ACHN (cell line): ENCODE data around the gene ALPP.
A peak's percentile ranks its signal among the peaks of the same experiment; 100 is the strongest.
"Not testable (repeated sequence)": the region's sequence is repeated elsewhere in the genome, so short reads cannot be mapped to it uniquely, and the experiment has no call there.

Experiments
- DNase-seq: peaks from one replicate; pipeline ENCODE4 v3.0.0-alpha.2; 2015
- in situ Hi-C: cut with HindIII; loops from 2 replicates; pipeline ENCODE4 v1.10.0; 2017; ENCODE audit warnings: low sequenced_read_pairs, low pct_ligation_motif_present, low pct_unique_long_range_greater_than_20kb

The ALPP gene

DNA sequence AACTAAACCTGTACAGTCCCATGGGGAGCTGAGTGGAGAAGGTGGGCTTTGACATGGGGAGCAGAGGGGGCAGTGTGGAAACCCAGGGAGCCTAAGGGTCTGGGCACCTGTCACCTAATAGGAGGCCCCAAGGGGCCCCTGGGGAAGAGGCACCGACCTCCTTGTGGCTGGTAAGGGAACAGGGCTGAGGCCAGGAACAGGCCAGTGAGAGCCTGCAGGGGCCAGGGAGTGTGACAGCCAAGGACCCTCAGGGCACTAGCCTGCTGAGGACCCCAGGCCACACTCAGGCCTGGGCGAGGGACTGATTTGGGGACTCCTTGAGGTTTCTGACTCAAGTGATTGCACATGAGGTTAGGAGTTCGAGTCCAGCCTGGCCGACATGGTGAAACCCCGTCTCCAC is 24.5 kb upstream of the ALPP start:
- in situ Hi-C loops: no loop called here
- no peak for DNase-seq

DNA sequence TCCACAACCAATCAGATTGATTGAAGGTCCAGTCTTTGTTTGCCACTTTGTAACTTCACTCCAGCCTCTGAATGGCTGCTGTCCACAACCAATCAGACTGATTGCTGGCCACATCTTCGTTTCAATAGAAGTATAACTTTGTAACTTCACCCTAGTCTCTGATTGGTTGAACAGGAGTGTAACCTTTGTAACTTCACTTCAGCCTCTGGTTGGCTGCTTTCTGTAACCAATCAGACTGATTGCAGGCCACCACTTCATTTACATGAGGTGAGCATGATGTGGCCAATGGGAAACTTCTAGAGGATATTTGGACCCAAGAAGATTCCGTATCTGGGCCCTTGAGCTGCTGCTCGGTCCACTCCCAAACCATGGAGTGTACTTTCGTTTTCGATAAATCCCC is 16.9 kb upstream of the ALPP start:
- DNase-seq: peak; percentile 56
- in situ Hi-C loops: no loop called here

DNA sequence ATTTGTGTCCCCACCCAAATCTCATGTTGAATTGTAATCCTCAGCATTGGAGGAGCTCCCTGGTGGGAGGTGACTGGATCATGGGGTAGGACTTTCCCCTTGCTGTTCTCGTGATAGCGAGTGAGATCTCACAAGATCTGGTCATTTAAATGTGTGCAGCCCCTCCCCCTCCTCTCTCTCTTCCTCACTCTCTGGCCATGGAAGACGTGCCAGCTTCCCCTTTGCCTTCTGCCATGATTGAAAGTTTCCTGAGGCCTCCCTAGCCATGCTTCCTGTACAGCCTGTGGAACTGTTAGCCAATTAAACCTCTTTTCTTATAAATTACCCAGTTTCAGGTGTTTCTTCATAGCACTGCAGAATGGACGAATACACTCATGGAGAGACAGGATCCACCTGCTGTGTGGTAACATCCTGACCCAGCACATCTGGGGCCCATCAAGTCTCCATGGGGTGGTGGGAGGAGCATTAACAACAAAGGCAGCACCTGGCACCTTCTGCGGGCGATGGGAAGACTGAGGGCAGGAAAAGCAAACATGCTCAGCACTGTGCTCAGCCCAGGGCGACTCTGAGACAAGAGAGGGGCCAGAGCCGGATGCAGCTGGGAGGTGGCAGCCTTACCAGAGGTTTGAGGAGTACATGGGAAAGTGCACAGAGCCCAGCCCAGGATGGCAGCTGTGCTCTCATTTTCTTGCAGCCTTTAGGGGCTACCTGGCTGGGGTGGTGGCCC is 16.2 kb upstream of the ALPP start:
- DNase-seq: no peak
- in situ Hi-C loops: no loop called here

DNA sequence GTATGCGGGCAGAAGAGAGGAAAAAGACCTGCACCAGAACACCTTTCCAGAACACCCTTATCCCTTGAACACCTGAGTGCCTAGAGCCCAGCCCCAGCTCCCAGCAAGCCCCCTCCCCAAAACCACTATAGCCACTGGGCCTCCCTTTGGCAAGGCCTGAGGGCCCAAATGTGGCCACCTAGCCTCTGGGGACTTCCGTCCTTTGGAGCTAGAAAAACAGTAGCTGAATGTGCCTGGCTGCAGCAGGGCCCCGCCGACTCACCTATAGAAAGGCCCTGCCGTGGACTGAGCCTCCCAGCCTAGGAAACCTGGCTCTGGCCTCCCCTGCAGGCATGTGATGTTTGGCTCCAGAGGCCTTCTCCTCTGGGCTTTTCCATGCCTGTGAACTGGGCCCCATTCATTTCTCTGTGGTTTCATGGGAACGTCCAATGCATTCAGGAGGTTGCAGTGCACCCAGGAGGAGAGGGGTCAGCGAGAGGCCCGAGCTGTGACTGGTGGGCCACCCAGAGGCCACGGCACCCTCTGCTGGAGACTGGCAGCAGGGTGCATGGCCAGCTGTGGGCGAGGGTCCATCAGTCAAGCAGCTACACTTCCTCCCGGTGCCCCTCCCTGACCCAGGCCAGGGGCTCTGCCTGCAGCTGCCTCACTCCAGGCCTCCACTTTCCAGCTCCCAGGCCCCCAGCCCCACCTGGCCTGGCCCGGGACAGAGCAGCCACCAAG is 15.3 kb upstream of the ALPP start:
- DNase-seq, in situ Hi-C loops: not testable (repeated sequence)

DNA sequence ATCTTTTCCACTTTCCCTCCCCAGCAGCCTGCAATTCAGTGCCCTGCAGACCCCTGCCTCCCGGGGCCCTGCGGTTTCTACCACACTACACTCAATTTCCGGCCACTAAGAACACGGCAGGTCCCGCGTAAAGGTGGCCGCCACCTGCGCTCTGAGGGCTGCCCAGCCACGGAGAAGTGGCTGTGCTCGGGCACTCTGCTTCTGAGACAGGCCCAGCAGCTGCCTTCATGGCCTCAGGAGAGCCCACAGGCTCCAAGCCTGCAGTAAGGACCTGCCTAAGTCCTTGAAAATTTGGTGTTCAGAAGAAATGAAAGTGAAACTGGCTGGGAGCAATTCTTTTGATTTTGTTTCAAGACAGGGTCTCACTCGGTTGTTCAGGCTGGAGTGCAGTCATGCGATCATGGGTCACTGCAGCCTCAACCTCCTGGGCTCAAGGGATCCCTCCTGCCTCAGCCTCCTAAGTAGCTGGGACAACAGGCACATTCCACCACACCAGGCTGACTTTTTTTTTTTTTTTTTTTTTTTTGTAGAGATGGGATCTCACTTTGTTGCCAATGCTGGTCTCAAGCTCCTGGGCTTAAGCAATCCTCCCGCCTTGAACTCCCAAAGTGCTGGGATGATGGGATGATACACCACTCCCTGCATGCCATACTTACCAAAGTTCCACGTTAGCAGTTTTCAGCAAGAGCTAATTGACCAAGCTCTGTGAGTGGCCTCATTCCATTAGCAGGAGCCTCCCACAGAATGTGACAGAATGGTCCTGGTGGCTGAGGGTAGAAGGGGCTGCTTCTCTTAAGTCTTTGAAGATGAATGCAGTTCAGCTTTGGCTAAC is 14.6 kb upstream of the ALPP start:
- in situ Hi-C loops: no loop called here
- peak; percentile 18 for DNase-seq

DNA sequence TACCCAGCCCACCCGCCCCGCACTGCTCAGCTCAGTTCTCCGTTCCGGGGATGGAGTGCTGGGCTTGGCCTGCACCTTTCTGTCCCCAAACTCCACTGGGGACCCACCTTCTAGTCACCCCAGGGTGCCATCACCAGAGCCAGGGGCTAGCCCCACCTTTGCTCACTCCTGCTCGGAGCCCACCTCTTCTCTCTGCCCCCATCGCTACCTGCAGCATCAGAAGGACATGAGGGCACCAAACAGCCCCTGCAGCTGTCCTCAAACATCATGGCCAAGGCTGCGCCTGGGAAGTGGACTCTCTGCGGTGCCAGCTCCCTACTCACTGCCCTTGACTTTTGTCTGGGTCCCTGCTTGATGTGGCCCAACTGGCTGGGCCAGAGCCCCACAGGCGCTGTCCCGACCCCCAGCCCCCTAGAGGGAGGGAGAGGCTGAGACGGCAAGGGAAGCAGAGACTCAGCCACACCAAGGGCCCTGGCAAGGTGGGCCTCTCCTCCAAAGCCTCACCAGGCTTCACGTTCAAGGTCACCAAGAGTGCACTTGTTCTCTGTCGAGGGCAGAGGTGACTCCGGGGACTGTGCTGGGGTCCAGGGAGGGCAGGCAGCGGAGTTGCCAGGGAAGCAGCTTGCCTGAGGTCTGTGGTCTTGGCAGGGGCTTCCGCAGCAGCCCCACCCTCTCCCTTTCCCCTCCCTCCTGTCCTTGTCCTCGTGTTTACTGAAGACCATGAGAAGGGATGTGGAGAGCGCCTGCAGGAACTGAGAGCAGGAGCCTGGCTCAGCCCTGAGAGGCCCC is 13.6 kb upstream of the ALPP start:
- in situ Hi-C loops, DNase-seq: not testable (repeated sequence)

DNA sequence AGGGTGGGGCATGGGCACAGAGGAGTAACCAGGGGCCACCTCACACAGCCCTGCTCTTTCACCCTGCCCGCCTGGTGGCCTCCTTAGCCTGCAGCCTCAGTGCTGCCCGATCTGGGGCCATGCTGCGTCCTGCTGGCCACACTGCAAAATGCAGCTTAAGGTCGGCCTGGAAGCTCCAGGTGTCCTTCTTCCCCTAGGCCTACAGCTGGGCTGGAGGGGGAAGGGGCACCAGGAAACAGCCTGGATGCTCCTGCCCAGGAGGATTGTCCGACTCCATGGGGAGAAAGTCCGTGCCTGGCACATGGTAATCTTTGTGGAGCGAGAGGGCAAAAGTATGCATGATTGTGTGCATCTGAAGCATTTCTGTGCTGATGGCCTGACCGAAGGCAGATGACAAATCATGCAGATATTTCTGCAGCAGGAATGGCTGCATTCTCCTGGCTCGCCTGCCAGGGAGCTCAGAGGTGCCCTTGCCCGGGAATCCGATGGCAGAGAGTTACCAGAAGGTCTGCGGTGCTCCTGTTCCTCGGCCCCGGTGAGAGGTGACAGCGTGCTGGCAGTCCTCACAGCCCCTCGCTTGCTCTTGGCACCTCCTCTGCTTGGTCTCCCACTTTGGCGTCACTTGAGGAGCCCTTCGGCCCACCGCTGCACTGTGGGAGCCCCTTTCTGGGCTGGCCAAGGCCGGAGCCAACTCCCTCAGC is 12.8 kb upstream of the ALPP start:
- in situ Hi-C loops: no loop called here
- peak; percentile 69 for DNase-seq

DNA sequence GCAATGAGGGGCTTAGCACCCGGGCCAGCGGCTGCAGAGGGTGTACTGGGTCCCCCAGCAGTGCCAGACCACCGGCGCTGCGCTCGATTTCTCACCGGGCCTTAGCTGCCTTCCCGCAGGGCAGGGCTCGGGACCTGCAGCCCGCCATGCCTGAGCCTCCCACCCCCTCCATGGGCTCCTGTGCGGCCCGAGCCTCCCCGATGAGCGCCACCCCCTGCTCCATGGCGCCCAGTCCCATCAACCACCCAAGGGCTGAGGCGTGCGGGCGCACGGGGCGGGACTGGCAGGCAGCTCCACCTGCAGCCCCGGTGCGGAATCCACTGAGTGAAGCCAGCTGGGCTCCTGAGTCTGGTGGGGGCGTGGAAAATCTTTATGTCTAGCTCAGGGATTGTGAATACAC is 12.1 kb upstream of the ALPP start:
- DNase-seq, in situ Hi-C loops: not testable (repeated sequence)

DNA sequence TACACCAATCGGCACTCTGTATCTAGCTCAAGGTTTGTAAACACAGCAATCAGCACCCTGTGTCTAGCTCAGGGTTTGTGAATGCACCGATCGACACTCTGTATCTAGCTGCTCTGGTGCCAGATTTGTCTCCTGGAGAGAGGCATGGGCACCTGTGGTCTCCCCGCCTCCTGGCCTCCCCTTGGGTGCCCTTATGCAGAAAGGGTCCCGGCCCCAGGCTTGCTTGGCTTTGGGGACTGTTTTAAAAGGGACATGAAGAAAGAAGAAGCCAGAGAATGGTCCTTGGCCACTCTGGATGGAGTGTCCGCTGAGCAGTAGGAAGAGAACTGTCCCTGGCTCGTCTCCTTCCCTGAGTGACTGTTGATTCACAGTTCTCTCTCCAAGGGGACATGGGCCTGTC is 11.5 kb upstream of the ALPP start:
- in situ Hi-C loops: no loop called here
- DNase-seq: no peak

DNA sequence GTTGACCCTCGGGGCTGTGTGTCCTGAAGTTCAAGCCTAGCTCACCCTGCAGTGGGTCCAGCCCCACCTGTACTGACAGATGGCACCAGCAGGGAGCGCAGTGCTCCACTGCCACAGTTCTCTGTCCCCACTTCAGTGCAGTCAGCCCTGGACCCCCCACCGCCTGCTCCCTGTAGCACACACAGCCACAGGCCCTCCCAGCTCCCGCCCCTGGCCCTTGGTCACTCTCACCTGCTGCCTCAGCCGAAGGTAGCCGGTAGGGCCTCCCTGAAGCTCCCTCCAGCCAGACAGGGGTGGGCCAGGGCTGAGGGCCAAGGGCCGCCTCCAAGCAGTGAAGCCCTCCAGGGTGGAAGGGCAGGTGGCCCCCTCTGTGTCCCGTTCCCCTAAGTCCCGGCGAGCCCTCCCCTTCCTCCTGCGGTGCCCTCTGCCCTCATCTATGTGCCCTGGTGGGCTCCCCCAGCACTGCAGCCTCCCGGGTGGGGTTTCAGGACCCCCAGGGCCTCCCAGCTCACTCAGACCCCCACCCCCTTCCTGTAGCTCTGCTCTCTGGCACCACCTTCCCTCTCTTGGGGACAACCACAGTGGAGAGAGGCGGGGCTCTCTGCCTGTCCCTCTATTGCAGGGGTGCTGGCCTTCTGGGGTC is 10.8 kb upstream of the ALPP start:
- DNase-seq: peak; percentile 34
- in situ Hi-C loops: no loop called here

DNA sequence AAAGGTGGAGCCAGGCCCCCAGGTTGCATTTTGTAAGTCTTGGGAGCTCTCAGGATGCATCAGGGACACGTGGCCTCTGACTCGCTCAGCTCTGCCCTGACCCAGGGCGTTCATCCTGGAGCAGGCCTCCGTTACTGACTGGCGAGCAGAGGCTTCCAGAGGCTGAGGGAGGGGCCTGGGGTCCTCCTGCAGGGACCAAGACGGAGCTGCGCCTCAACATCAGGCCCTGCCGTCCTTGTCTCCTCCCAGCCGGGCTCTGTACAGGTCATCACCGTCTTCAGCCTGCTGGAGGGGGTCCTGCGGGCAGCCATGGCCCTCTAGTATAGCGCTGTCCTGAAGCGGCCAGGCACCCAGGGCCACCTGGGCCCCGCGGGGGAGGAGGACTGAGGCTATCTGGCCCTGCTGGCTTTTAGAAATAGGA is 10.2 kb upstream of the ALPP start:
- peak; percentile 47 for DNase-seq
- in situ Hi-C loops: no loop called here

DNA sequence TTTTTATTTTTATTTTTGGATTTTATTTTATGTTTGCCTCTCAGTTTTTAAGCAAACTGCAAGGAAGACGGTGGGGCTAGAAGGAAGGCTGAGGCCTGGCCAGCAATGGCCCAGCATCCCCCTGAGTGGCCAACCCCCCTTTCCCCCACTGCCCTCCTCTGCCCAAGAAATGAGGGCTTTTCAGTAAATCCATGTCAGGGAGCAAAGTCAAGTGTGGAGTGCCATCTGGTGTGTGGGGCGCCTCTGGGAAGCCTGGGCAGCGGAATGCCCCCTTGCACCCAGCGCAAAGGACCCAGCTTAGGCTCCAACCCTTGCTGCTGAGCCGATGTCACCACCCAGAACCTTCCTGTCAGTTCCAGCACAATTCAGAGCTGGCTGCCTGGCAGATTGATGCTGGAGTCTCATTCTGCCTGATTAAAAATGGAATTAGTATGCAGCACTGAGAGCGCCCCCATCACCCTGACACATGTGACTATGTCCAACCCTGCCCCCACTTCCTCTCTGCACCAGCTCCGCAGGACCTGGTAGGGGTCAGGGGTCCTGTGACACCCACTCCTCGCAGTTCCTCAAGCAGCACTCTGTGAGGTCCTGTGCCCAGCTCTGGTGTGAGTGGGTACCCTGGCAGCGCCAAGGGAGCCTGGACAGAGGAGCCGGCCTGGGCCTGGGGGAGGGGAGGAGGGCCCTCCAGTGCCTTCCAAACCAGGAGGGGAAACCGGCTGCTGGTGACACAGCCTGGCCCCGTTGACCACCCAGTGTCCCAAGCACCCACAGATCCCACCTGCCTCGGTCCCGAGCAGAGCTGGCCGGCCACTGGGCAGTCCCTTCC is 9.2 kb upstream of the ALPP start:
- no peak for DNase-seq
- in situ Hi-C loops: no loop called here

DNA sequence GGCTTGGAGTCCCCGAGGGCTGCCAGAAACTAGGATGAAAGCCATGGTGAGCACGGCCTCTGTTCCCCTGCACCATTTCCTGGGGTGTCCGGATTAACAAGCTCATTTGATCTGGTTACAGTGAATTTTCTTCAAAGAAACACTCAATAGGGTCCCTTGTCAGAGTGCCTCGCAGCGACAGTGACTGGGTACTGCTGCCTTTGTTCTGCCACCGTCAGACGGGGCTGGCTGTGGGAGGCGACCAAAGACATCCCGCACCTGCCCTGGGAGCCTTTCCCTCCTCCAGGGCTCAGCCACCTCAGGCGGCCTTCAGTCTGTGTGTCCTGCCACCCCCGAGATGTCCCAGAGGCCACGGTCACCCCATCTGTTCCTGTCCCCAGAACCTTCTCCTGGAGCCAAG is 8.5 kb upstream of the ALPP start:
- DNase-seq, in situ Hi-C loops: not testable (repeated sequence)

DNA sequence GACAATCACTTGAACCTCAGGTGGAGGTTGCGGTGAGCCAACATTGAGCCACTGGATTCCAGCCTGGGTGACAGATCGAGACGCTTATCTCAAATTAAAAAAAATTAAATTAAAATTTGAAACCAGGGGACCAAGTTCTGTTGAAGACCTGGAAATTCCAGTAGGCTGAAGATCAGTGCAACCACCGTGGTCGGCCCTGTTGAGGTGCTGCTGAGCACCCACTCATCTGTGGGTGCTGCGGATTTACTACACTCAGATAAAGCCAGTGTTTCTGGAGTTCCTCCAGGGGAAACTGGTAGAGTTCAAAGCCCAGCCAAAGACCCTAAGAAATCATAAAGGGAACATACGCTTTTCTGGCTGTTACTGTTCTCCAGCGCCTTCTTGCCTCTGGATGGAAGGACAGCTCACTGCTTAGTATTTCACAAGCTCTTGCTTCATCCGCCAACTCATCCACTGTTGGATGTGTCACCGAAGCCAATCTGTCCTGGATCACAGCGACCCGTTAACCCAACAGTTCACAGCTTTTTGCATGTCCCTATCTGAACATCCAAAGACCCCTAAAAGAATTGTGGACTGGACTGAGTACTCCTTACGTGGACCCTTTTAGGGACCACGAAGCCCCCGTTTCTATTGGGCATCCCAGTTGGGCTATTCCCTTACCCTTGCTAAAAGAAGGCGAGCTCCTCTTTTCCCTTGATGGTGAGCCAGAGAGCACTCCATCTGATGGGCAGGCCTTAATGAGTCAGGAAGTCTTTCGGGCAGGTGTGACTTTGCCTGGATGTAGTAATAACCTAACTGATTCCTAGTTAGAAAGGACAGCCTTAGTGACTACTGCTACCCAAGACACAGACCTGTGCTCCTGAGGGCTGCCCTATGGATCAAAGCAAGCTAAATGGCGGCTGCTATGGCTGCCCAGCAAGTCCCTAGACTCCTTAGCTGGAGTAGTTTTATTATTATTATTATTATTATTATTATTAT is 6.0 kb upstream of the ALPP start:
- in situ Hi-C loops: no loop called here
- DNase-seq: no peak

DNA sequence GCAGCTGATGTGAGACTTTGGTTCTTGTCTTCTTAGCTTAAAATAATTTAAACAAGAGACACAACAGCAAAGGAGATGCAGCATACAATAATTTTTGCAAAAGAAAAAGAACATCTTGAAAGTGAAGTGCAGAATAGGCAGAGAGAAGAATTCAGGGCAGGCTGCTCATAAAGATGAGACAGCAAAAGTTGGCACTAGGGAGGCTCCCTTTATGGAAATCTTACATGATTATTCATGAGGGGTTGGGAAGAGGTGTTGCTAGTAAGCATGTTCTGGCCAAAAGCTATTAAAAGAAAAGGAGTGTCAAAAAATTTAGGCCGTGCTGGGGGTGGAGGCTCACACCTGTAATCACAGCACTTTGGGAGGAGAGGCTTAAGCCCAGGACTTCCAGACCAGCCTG is 4.2 kb upstream of the ALPP start:
- in situ Hi-C loops: no loop called here

DNA sequence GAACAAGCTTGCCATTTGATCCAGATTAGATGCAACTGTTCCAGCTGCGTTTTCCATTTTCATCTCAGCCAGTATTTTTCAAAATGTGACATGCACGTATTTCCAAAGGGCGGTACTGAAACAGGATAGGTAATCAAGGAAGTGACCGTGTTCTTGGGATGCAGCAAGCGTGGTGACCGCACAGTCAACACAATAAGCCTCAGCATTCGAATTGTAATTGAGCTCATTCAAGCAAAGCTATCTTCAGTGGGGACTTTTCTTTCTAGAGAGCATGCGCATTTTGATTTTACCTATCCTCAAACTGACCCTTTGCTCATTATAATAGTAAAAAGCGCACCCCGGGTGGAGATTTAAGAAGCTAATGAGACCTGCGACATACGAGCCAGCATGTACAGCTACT is 3.4 kb upstream of the ALPP start:
- no peak for DNase-seq
- in situ Hi-C loops: no loop called here

More for the DNA sequence above, 4.2 kb upstream of the ALPP start:
- no peak for DNase-seq
